GM10248 (cell line): ENCODE measurements around the gene TRIP4.
"Not testable (repeated sequence)": the region's sequence is repeated elsewhere in the genome, so short reads cannot be mapped to it uniquely, and the experiment has no call there.

Experiments used
- CTCF ChIA-PET: fragments of 300-600 bp; sonication (Branson Sonifier 250); formaldehyde crosslinking; extraction: SDS; loops from one replicate; lab custom pipeline; 2021; ENCODE audit warnings: antibody characterized with exemption; lab: Yijun Ruan, JAX
- POLR2A ChIA-PET: fragments of 350-650 bp; sonication (Branson Sonifier 250); formaldehyde crosslinking; extraction: SDS; loops from one replicate; lab custom pipeline; 2020; ENCODE audit warnings: antibody characterized with exemption; lab: Yijun Ruan, JAX
- DNase-seq: peaks from one replicate; pipeline ENCODE4 v3.0.0; 2012; ENCODE audit errors: extremely low spot score
- CTCF ChIP-seq: IDR thresholded peaks from 2 replicates; pipeline ENCODE4 v1.5.1; 2012; ENCODE audit warnings: mild to moderate bottlenecking, low read depth; ENCODE audit errors: extremely low read depth, missing control alignments, control extremely low read depth

The TRIP4 gene

GRCh38 chr15:64381000-64381751, 6.5 kb upstream of the TRIP4 start, which contains the start of gene PCLAF:
Gene PCLAF (minus strand): TSS chr15:64381441. CDS start chr15:64381371, 70 bp downstream.
- TF ChIP-seq CTCF, result no peak
- ChIA-PET POLR2A (no interaction called here), CTCF (interaction anchor here (0.8 kb wide), 1 partner anchor 21 kb away, joined by 3 read pairs; no protein-coding TSS in a partner anchor)
- DNase-seq, result peak; percentile 95

- DNase-seq, result no peak
- CTCF ChIA-PET, result no interaction called here
- POLR2A ChIA-PET, result no interaction called here
- no peak for TF ChIP-seq CTCF
Observed at GRCh38 chr15:64383760-64384159, 3.9 kb upstream of the TRIP4 start.

GRCh38 chr15:64386291-64386690, 1.3 kb upstream of the TRIP4 start:
- TF ChIP-seq CTCF, result no peak
- ChIA-PET POLR2A (interaction anchor here (0.7 kb wide), 1 partner anchor 84 kb away, joined by 6 read pairs; no protein-coding TSS in a partner anchor), CTCF (no interaction called here)
- DNase-seq, result no peak

GRCh38 chr15:64389036-64389435, 1.4 kb downstream of the TRIP4 start:
- no peak for TF ChIP-seq CTCF
- DNase-seq, result no peak
- ChIA-PET POLR2A (no interaction called here), CTCF (no interaction called here)

GRCh38 chr15:64392471-64392870, 4.8 kb downstream of the TRIP4 start:
- POLR2A ChIA-PET, DNase-seq, CTCF ChIA-PET: not testable (repeated sequence)

GRCh38 chr15:64396789-64397188, 9.2 kb downstream of the TRIP4 start:
- no peak for DNase-seq
- POLR2A ChIA-PET, result no interaction called here
- TF ChIP-seq CTCF, result no peak
- CTCF ChIA-PET, result no interaction called here

GRCh38 chr15:64398575-64398974, 10.9 kb downstream of the TRIP4 start:
- no peak for DNase-seq
- no peak for TF ChIP-seq CTCF
- ChIA-PET CTCF (interaction anchor here (0.9 to 1.6 kb wide), 4 partner anchors 11 to 15 kb away, joined by 3 to 9 read pairs (median 4); partner anchors contain the start of gene TRIP4), POLR2A (no interaction called here)
